Gastrocnemius medialis (tissue), 4 donors: ENCODE results near the gene TMCO6.

Source experiments
- POLR2A ChIP-seq, 2 donors: fragments of 450-650 bp; IDR thresholded peaks; one replicate each; pipeline ENCODE4 v1.6.1; 2017; ENCODE audit warnings: antibody characterized with exemption in 2 of 2, mild to moderate bottlenecking in 2 of 2, moderate library complexity in 2 of 2
- TF ChIP-seq, protein P1 (sequence below), 5 experiments: fragments of 450-650 bp in 3 of 5; fragments of 200-600 bp in 2 of 5; sonication (generic) in 2 of 5; IDR thresholded peaks in 4 of 5; conservative IDR thresholded peaks in 1 of 5; 1 replicate in 4 of 5; 2 replicates in 1 of 5; pipeline ENCODE4 v1.5.1; 2016 to 2019; ENCODE audit warnings: antibody characterized with exemption in 5 of 5, mild to moderate bottlenecking in 3 of 5, moderate library complexity in 3 of 5

DNA sequence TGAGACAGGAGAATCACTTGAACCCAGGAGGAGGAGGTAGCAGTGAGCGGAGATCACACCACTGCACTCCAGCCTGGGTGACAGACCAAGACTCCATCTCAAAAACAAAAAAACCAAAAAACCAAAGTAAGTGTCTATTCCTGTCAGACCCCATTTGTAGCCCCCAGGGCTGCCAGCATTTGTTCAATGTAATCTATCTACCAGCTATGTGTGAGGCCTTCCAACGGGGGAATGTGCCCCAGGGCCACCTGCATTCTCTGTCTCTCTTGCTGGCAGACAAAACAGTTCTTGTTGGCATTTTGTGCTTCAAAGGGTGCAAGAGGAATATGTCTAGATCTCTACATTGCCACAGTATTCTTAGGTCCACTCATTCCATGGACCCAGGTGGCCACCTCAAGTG, 40.4 kb upstream of the TMCO6 start:
- TF ChIP-seq, protein P1, sequence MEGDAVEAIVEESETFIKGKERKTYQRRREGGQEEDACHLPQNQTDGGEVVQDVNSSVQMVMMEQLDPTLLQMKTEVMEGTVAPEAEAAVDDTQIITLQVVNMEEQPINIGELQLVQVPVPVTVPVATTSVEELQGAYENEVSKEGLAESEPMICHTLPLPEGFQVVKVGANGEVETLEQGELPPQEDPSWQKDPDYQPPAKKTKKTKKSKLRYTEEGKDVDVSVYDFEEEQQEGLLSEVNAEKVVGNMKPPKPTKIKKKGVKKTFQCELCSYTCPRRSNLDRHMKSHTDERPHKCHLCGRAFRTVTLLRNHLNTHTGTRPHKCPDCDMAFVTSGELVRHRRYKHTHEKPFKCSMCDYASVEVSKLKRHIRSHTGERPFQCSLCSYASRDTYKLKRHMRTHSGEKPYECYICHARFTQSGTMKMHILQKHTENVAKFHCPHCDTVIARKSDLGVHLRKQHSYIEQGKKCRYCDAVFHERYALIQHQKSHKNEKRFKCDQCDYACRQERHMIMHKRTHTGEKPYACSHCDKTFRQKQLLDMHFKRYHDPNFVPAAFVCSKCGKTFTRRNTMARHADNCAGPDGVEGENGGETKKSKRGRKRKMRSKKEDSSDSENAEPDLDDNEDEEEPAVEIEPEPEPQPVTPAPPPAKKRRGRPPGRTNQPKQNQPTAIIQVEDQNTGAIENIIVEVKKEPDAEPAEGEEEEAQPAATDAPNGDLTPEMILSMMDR (IDR thresholded peaks at IDR 0.05 in 4 of 5, conservative IDR thresholded peaks at IDR 0.05 in 1 of 5), result no peak
- TF ChIP-seq POLR2A (IDR thresholded peaks at IDR 0.05), result no peak
